HK-2 (cell line): ENCODE results near the gene C1orf198.

Experiments used
- DNase-seq: peaks from one replicate; pipeline ENCODE4 v3.0.0-alpha.2; 2018; ENCODE audit not compliant: unreplicated experiment

The C1orf198 gene

DNA sequence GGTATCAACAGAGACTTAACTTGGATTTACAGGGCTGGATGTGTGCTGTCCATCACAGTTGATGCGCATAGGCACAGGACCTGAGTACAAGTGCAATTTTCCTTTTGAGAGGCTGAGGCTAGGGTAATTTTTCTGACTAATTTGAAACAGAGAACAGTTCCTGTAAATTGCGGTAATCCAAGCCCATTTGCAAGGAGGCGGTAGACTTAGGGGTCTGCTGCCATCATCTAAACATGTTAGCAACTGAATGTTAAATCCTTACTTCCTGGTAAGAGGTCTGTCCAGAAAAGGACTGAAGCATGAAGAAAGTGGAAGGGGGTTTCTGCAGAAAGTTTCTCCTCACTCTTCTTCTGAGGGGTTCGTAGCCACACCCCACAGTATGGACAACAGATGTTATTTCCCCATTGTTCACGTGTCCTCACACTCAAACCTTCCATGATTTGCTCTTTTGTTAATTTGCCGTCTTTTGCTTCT is 23.7 kb upstream of the C1orf198 start:
- DNase-seq: no peak

GRCh38 chr1:230891413-230891812 is 23.1 kb upstream of the C1orf198 start:
- no peak for DNase-seq

DNA sequence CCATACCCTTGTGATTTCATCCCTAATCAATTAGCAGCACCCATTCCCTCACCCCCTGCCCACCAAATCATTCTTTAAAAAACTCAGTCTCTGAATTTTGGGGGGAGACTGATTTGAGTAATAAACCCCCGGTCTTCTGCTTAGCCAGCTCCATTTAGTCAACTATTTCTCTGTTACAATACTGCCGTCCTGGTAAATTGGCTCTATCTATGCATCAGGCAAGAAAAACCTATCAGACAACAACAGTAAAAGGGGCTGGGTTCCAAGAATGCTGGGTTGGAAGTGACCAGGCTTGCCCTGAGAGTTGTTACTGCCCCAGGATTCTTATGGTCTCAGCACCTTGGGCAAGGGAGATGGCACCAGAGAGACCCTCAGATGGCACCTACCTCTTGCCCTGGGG is 16.3 kb upstream of the C1orf198 start:
- no peak for DNase-seq

GRCh38 chr1:230883967-230884366 is 15.6 kb upstream of the C1orf198 start:
- no peak for DNase-seq

DNA sequence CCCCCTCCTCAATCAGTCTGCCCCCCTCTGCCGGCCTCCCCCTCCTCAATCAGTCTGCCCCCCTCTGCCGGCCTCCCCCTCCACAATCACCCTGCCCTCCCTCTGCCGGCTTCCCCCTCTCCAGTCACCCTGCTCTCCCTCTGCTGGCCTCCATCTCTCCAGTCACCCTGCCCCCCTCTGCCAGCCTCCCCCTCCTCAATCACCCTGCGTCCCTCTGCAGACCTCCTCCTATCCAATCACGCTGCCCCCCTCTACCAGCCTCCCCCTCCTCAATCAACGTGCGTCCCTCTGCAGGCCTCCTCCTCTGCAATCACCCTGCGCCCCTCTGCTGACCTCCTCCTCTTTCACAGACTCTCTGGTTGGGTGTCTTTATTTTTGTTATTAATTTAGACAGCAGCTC is 11.5 kb upstream of the C1orf198 start:
- no peak for DNase-seq

GRCh38 chr1:230878591-230878990 is 10.3 kb upstream of the C1orf198 start:
- no peak for DNase-seq

DNA sequence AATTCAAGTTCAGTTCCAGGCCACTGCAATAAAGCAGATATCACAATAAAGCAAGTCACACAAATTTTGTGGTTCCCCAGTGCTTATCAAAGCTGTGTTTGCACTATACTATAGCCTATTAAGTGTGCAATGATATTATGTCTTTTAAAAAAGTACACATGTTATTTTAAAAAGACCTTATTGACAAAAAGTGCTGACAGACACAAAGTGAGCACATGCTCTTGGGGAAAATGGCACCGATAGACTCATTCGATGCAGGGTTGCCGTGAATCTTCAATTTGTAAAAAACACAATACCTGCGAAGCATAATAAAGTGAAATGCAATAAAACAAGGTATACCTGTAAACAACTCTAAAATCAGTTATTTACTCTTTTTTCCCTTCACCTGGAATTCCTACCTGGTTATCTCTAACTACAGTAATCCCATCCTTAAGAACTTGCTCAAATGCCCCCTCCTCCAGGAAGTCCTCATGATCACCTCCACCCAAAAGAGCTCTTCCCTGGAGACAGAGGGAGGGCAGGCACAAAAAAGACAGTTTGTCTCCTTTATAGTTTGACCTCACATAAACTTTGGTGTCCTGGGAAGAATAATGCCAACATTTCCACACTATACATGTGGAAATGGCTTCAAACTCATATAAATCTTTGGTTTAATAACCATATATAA is 9.7 kb upstream of the C1orf198 start:
- no peak for DNase-seq

GRCh38 chr1:230877146-230877923 is 9.0 kb upstream of the C1orf198 start:
- no peak for DNase-seq

DNA sequence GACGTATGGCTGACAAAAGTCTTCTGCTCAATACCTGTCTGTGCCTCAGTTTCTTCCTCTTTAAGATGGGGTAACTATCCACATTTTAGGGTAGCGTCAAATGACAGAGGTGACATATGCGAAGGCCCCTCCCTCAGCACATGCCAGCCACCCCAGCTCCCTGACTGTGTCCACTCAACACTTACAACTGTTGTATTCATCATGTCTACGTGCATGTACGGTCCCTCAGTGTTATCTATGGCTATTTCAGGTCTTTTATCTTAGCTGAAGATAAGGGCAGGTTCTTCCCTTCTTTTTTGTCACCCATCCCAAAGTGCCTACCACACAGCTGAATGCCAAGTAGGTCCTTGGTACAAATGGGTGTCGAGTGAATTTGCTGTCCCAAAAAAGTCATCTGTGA is 8.3 kb upstream of the C1orf198 start:
- no peak for DNase-seq

DNA sequence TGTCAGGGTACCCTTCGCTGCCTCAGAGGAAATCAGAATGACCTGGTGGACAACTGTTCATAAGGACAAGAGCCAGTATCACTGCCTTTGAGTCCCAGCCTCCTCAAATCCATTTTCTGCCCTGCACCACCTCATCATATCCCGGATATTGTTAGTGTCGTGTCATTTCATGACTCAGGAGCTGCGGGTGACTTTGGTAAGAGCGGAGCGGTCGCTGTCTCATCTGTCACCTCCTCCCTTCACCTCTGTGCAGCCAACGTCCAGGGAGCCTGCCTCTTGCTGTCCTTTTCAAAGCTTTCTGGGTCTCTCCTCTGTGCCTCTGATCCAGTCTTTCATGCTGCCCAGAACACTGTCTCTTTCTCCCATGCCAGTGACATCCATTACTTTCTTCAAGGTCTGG is 7.0 kb upstream of the C1orf198 start:
- DNase-seq: no peak

GRCh38 chr1:230870916-230871315 is 2.6 kb upstream of the C1orf198 start:
- no peak for DNase-seq

DNA sequence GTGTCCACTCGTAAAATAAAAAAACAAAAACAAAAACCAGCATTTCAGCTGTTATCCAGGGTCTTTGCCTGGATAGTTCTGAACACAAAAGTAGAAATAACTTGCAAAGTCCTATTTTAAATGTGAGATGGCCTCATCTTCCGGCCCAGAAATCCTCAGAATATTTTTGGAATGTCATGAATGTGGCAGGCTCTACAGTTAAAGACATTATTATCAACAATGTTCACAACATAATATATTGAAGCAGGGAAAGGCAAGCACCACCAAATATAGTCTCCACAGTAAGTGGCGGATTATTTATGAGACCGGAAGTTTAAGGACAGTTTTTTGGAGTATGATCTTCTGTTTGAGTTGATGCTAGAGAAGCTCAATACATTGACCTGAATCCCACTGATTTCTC is 1.2 kb upstream of the C1orf198 start:
- DNase-seq: no peak

- peak; percentile 83 for DNase-seq
Measured at GRCh38 chr1:230868736-230869385, 540 bp upstream of the C1orf198 start.

DNA sequence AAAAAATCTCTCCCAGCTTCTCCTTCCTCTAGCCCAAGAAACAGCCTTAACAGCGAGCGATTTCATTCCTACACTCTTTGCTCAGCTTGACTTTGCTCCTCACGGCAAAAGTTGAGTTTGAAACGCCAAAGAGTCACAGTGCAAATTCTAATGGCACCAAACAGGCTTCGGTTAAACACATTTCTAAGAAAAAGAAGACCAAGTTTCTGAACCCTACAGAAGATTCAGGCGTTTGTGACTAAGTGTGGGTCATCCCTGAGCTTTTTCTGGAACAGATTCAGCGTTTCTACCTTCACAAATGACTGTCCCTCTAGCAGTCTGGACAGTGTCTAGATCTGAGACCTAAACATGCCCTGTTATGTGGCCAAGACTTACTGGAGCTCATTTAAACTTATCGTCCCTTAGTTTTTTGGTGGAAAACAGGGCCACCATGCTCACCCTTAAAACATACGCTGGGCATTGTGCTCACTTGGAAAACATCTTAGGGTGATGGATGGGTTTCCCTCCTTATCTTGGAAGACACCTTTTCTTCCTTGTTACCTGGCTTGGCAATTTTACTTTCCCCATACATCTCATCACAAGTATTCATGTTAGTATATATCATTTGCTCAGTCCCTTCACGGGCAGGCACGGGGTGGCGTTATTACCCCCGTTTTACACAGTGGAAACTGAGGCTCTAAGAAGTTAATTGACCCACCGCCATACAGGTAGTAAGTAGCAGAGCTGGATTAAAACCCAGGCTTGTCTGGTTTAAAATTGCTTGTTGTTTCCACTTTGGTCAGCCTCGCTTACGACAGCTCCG is 1.0 kb downstream of the C1orf198 start:
- no peak for DNase-seq

- DNase-seq: no peak
Measured at GRCh38 chr1:230866171-230867070, 1.9 kb downstream of the C1orf198 start.

GRCh38 chr1:230865062-230865817 is 3.1 kb downstream of the C1orf198 start:
- DNase-seq: no peak

DNA sequence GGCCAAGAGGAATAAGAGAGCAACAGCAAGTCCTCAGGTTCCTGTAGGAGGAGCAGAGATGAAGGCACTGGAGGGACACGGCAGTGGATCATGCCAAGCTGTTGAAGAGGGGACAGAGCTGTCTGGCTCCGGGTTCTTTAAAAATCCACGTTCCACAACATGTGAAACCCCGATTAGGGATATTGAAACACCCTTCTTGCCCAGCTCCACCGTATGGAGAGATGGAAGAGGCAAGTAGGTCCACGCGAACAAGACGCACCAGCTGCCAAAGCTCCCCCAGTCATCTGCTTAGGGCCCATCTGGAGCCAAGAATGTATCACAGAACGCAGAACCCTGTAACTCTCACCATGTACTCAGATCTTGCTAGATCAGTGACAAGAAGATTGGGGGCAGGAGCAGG is 3.9 kb downstream of the C1orf198 start:
- DNase-seq: no peak

DNA sequence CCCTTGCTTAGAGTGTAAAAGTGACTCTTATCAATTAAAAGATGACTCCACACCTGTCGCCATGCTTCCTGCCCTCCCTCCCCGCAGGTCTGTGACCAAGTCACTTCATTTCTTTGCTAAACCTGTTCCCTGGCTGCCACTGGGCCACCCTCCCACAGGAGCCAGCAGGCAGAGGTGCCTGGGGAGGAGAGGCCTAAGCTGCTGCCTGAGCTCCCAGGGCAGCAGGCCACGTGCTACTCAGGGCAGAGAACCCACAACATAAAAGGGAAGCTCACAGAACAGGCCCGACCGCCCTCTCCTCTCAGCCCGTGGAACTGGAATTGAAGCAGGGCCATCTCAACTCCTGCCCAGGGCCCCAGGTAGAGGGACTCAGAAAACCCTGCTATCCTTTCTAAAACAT is 4.9 kb downstream of the C1orf198 start:
- DNase-seq: no peak

GRCh38 chr1:230861970-230862595 is 6.2 kb downstream of the C1orf198 start:
- DNase-seq: no peak

- no peak for DNase-seq
Measured at GRCh38 chr1:230861489-230861888, 6.8 kb downstream of the C1orf198 start.
